Glutamatergic neuron (in vitro differentiated cells): ENCODE measurements around the gene SLC26A11. TPM values are rescaled to one million over a fixed set of nuclear protein-coding genes. Genes with fewer than 3 reads are reported as not detected.

ENCODE experiments used
- DNase-seq: peaks from one replicate; pipeline ENCODE4 v3.0.0; 2022
- H3K27ac Mint-ChIP-seq: one replicate; pipeline ENCODE4 v1.8.0; 2020; ENCODE audit warnings: mild to moderate bottlenecking, mixed read lengths, inconsistent platforms; ENCODE audit not compliant: unreplicated experiment
- H3K27me3 Mint-ChIP-seq: one replicate; pipeline ENCODE4 v1.8.0; 2020; ENCODE audit warnings: mild to moderate bottlenecking, moderate library complexity, mixed read lengths, inconsistent platforms; ENCODE audit not compliant: unreplicated experiment
- H3K36me3 Mint-ChIP-seq: one replicate; pipeline ENCODE4 v1.8.0; 2020; ENCODE audit warnings: mild to moderate bottlenecking, mixed read lengths, inconsistent platforms; ENCODE audit not compliant: unreplicated experiment
- H3K4me1 Mint-ChIP-seq: one replicate; pipeline ENCODE4 v1.8.0; 2020; ENCODE audit warnings: mild to moderate bottlenecking, low read depth, mixed read lengths, inconsistent platforms; ENCODE audit not compliant: unreplicated experiment
- H3K4me3 Mint-ChIP-seq: one replicate; pipeline ENCODE4 v1.8.0; 2020; ENCODE audit warnings: mild to moderate bottlenecking, mixed read lengths, inconsistent platforms; ENCODE audit not compliant: unreplicated experiment
- H3K9me3 Mint-ChIP-seq: one replicate; pipeline ENCODE4 v1.8.0; 2020; ENCODE audit warnings: mild to moderate bottlenecking, moderate library complexity, mixed read lengths, inconsistent platforms; ENCODE audit not compliant: unreplicated experiment
- total RNA-seq: library from RNA; stranded (reverse); fragmentation: NEBNext Ultra II Directional; extraction: Animal tissue kit (Norgen Biotek cat#: 25700); gene quantifications from one replicate; pipeline ENCODE4 v1.2.1, GENCODE V29; 2021; ENCODE audit not compliant: unreplicated experiment
- TF ChIP-seq, protein P1 (sequence below): fragments of 200-600 bp; sonication (generic); IDR thresholded peaks from one replicate; pipeline ENCODE4 v1.5.0; 2021; ENCODE audit not compliant: partially characterized antibody, unreplicated experiment

Gene SLC26A11
- total RNA-seq, 1 donor from 2014 or later = 15.9 TPM

DNA sequence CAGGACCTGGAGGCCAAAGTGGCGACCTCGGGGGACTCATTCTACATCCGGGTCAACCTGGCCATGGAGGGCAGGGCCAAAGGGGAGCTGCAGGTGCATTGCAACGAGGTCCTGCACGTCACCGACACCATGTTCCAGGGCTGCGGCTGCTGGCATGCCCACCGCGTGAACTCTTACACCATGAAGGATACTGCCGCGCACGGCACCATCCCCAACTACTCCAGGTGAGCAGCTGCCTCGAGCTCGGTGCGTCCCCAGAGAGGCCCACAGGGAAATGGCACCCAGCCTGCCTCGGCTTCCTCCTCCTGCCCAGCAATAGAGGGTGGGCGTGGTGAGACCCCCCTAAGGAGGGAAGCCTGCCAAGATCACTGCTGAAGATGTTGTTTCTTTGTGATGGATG lies 18.0 kb upstream of the SLC26A11 start:
- DNase-seq = no peak
- H3K9me3 Mint-ChIP-seq = peaks cover 2% of the 10 kb centered on the region
- peaks cover 2% of the 10 kb centered on the region for H3K27me3 Mint-ChIP-seq
- no peak overlapping the region for H3K27ac Mint-ChIP-seq
- TF ChIP-seq, protein P1, sequence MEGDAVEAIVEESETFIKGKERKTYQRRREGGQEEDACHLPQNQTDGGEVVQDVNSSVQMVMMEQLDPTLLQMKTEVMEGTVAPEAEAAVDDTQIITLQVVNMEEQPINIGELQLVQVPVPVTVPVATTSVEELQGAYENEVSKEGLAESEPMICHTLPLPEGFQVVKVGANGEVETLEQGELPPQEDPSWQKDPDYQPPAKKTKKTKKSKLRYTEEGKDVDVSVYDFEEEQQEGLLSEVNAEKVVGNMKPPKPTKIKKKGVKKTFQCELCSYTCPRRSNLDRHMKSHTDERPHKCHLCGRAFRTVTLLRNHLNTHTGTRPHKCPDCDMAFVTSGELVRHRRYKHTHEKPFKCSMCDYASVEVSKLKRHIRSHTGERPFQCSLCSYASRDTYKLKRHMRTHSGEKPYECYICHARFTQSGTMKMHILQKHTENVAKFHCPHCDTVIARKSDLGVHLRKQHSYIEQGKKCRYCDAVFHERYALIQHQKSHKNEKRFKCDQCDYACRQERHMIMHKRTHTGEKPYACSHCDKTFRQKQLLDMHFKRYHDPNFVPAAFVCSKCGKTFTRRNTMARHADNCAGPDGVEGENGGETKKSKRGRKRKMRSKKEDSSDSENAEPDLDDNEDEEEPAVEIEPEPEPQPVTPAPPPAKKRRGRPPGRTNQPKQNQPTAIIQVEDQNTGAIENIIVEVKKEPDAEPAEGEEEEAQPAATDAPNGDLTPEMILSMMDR = no peak
- no peaks in the 10 kb centered on the region for H3K36me3 Mint-ChIP-seq
- no peak overlapping the region for H3K4me3 Mint-ChIP-seq
- H3K4me1 Mint-ChIP-seq = no peaks in the 10 kb centered on the region

DNA sequence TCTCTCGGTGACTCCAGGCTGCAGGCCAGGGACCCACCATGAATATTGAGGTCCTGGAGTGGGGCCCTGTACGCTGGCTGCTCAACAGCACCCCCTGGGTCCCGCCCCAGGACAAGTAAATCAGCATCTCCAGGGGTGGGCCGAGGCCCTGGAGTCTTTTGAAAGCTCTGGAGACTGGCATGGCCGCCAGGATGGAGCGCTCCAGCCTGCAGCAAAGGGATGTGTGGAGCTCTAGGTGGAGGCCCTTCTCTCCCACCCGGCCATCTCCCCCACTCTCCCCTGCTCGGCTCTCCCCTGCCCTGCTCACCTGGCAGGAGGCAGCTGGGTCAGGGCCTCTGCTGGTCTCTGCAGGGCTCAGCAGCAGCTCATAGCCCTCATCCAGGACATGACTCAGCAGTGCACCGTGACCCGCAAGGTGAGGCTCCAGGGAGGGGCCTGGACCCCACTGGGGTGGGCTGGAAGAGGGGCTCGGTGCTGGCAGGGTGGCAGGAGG lies 16.7 kb upstream of the SLC26A11 start:
- no peaks in the 10 kb centered on the region for H3K27me3 Mint-ChIP-seq
- H3K4me1 Mint-ChIP-seq = no peaks in the 10 kb centered on the region
- H3K9me3 Mint-ChIP-seq = peaks cover 2% of the 10 kb centered on the region
- H3K27ac Mint-ChIP-seq = no peak overlapping the region
- TF ChIP-seq, protein P1 = no peak
- no peaks in the 10 kb centered on the region for H3K36me3 Mint-ChIP-seq
- H3K4me3 Mint-ChIP-seq = no peak overlapping the region
- DNase-seq = no peak

DNA sequence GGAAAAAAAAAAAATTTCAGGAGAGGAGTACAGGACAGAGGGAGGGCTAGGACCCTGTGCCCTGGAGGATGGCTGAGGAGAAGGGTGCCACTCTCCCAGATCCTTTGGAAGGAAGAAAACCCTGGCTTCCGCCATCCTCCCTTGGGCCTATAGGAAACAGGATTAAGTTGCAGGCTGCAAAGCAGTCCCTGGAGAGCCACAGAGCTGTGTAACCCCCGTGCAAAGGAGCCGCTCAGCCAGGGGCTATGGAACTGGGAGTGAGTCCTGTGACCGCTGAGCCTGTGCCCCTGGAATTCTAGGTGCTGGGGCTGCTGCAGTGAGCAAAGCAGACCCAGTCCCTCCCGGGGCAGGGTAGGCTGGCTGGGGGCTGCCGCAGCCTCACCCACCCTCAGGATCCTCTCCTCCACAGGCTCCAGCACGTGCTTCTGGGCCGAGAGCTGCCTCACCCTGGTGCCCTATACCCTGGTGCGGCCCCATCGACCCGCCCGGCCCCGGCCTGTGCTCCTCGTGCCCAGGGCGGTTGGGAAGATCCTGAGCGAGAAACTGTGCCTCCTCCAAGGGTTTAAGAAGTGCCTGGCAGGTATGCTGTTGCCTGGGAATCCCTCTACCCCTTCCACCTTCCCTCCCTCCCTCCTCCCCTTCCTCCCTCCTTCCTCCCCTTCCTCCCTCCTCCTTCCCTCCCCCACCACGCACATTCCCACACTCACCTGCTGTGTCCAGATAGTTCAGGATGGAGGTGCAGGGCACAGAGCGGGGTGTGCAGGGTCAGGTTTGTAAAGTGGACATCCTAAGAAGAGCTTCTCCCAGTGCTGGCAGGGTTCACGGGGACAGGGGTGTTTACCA lies 15.4 kb upstream of the SLC26A11 start:
- H3K27ac Mint-ChIP-seq = no peak overlapping the region
- H3K9me3 Mint-ChIP-seq = peaks cover 2% of the 10 kb centered on the region
- no peaks in the 10 kb centered on the region for H3K27me3 Mint-ChIP-seq

DNA sequence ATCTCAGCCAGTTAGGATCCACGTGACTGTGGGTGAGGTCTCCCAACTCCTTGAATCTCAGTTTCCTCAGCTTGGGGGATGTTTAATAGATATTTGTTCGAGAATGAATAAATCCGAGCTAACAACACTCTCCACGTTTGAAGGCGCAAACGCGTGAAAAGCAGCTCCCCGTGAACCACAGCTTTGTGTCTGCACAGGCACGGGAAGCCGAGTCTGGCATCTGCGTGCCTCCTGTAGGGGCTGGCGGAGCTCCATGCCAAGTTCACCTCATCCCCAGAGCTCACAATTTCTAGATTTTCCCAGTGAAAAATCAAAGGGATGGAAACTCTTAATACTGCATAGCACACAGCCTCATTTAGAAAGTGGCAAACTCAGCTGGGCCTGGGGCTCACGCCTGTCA lies 14.4 kb upstream of the SLC26A11 start:
- no peak overlapping the region for H3K27ac Mint-ChIP-seq
- TF ChIP-seq, protein P1 = no peak
- H3K9me3 Mint-ChIP-seq = peaks cover 2% of the 10 kb centered on the region
- no peaks in the 10 kb centered on the region for H3K36me3 Mint-ChIP-seq
- H3K4me3 Mint-ChIP-seq = no peak overlapping the region
- no peak for DNase-seq
- no peaks in the 10 kb centered on the region for H3K4me1 Mint-ChIP-seq
- H3K27me3 Mint-ChIP-seq = no peaks in the 10 kb centered on the region

More for the DNA sequence above, 15.4 kb upstream of the SLC26A11 start:
- no peak for DNase-seq
- Mint-ChIP-seq H3K4me1 (no peaks in the 10 kb centered on the region), H3K36me3 (no peaks in the 10 kb centered on the region), H3K4me3 (no peak overlapping the region)
- TF ChIP-seq, protein P1 = no peak

DNA sequence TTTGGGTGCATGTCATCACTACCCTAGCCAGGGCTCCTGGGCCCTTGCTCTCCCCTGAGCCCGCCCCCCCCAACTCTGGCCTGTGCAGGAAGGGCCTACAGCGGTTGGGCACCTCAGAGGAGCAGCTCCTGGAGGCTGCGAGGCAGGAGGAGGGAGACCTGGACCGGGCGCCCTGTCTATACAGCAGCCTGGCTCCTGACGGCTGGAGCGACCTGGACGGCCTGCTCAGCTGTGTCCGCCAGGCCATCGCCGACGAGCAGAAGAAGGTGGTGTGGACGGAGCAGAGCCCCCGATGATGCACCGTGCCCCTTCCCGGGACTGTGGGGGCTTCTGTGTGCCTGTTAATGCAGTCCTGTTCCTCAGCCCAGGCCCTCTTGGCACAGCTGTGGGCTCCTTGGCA lies 12.2 kb upstream of the SLC26A11 start:
- no peak for DNase-seq
- no peak overlapping the region for H3K27ac Mint-ChIP-seq
- TF ChIP-seq, protein P1 = no peak
- H3K9me3 Mint-ChIP-seq = peaks cover 2% of the 10 kb centered on the region
- no peaks in the 10 kb centered on the region for H3K27me3 Mint-ChIP-seq
- no peaks in the 10 kb centered on the region for H3K36me3 Mint-ChIP-seq
- no peaks in the 10 kb centered on the region for H3K4me1 Mint-ChIP-seq
- no peak overlapping the region for H3K4me3 Mint-ChIP-seq
